Coronary artery (tissue), 2 donors: ENCODE results near the gene MTHFD1L.
A peak's percentile ranks its signal among the peaks of the same experiment; 100 is the strongest.

Experiments
- DNase-seq: peaks from one replicate; pipeline ENCODE4 v3.0.0-alpha.2; 2017; ENCODE audit warnings: low spot score
- H3K27ac ChIP-seq, 2 donors: fragments of 200-600 bp; sonication (generic); one replicate each; pipeline ENCODE4 v1.5.1; 2016 to 2019
- H3K4me3 ChIP-seq: fragments of 200-600 bp; sonication (generic); 2 replicates; pipeline ENCODE4 v1.5.1; 2016; ENCODE audit warnings: mild to moderate bottlenecking, moderate library complexity
- TF ChIP-seq, protein P1 (sequence below): fragments of 200-600 bp; sonication (generic); IDR thresholded peaks from one replicate; pipeline ENCODE4 v1.5.1; 2019; ENCODE audit warnings: antibody characterized with exemption

The MTHFD1L gene

DNA sequence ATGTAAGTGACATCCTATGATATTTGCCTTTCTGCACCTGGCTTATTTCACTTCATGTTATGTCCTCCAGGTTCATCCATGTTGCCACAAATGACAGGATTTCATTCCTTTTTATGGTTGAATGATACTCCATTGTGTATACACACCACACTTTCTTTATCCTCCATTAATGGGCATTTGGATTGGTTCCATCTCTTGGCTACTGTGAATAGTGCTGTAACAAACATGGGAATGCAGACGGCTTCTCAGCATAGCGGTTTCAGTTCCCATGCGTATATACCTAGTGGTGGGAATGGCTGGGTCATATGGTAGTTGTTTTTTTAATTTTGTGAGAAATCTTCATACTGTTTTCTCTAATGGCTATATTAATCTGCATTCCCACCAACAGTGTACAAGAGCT, 14.8 kb downstream of the MTHFD1L start:
- TF ChIP-seq, protein P1, sequence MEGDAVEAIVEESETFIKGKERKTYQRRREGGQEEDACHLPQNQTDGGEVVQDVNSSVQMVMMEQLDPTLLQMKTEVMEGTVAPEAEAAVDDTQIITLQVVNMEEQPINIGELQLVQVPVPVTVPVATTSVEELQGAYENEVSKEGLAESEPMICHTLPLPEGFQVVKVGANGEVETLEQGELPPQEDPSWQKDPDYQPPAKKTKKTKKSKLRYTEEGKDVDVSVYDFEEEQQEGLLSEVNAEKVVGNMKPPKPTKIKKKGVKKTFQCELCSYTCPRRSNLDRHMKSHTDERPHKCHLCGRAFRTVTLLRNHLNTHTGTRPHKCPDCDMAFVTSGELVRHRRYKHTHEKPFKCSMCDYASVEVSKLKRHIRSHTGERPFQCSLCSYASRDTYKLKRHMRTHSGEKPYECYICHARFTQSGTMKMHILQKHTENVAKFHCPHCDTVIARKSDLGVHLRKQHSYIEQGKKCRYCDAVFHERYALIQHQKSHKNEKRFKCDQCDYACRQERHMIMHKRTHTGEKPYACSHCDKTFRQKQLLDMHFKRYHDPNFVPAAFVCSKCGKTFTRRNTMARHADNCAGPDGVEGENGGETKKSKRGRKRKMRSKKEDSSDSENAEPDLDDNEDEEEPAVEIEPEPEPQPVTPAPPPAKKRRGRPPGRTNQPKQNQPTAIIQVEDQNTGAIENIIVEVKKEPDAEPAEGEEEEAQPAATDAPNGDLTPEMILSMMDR, result no peak
- Histone ChIP-seq H3K4me3 (no peak overlapping the region), H3K27ac (peak overlapping the region; percentile 88 to 93)
- no peak for DNase-seq

DNA sequence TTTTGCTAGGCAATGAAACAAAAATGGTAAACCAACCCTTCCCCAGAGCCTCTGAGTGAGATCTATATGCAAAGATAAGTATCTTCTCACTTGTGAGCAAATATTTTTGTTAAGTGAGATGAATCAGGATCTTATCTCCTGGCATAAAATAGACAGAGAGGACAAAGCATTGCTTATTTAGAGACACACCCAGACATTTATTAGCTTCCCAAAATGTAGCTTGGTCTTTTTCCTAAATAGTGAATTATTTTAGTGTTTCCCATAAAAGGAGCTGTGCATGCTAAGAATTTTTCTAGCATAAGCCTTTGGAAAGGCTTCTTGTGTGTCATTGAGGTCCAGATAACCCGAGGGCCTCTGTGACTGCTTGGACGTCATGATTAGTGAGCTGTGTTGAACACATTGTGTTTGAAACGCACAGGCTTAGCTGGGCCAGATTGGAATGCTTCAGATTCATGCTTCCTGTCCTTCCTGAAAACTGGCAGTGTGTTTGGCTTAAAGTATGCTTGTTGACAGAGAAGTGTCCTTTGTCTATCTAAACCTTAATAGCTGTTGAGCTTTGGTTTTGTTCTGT, 16.5 kb downstream of the MTHFD1L start:
- TF ChIP-seq, protein P1, result no peak
- no peak overlapping the region for H3K4me3 ChIP-seq
- peak overlapping the region; percentile 88 to 93 for H3K27ac ChIP-seq
- DNase-seq, result peak; percentile 93

DNA sequence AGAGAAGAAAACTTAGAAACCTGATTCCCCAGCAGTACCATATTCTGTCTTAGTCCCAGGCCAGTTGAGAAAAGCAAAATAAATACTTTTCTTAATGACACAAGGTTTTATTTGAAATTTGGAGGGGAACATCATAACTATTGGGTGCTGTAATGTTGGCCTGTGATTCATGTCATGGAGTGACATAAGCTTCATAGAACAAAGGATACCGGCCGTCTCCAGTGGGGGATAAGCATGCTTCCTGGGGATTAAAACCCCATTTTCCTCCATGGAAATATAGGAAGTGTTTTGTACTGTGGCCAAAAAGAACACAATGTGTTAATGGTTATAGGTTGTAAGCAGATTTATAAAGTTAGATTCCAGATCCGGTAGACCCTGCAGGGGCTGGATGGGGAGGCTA, 18.0 kb downstream of the MTHFD1L start:
- H3K27ac ChIP-seq, result peak overlapping the region; percentile 88 to 93
- DNase-seq, result no peak
- H3K4me3 ChIP-seq, result no peak overlapping the region
- TF ChIP-seq, protein P1, result no peak

DNA sequence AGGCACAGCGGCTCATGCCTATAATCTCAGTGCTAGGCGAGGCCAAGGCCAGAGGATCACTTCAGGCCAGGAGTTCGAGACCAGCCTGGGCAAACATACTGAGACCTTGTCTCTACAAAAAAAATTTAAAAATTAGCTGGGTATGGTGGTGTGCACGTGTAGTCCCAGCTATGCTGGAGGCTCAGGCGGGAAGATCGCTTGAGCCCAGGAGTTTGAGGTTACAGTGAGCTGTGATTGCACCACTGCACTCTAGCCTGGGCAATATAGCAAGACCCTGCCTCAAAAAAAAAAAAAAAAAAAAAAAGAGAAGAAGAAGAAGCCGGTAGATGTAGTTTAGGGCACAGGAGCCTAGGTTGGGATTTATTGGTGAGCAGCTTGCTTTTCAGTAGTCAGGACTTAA, 20.7 kb downstream of the MTHFD1L start:
- DNase-seq, result no peak
- TF ChIP-seq, protein P1, result no peak
- Histone ChIP-seq H3K4me3 (no peak overlapping the region), H3K27ac (peak overlapping the region; percentile 60 to 83)

DNA sequence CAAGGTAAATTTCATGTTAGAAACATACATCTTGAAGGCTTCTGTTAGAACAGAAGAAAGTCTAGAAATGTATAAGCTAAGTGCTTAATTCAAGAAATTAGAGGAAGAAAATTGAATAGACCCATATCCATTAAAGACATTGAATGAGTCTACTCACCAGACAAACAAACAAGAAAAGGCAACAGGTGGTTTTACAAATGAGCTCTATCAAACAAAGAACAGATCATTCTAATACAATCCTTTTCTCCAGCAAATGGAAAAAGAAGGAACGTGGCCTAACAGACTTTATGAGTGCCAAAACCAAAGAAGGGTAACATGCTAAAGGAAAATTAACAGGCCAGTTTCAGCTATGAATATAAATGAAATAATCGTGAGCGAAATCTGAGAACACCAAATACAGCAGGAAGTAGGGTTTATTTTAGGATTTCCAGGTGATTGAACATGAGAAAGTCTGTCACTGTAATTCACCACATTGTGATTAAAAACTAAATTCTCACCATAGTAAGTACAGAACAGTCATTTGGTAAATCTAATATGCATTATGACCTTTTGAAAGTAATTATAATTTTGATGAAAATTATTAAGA, 22.6 kb downstream of the MTHFD1L start:
- H3K4me3 ChIP-seq, result no peak overlapping the region
- DNase-seq, result no peak
- H3K27ac ChIP-seq, result peak overlapping the region; percentile 60 to 83
- TF ChIP-seq, protein P1, result no peak

DNA sequence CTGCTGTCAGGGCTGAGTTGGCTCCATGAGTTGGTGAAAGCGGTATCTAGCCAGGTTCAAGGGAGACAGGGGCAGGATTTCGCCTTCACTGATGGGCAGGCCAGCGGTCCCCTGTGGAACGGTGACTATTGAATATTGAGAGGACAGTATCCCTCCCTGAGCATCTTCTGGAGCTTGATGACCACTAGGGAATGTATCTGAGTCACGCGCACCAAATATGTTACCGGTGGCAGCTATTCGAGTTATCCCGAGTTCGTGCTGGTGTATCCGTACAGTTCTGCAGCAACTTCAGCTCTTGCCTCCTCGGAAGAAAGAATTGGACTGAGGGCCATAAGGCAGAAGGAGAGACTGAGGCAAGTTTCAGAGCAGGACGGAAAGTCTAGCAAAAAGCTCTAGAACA, 24.8 kb downstream of the MTHFD1L start:
- TF ChIP-seq, protein P1, result no peak
- DNase-seq, result no peak
- peak overlapping the region; percentile 41 to 67 for H3K27ac ChIP-seq
- no peak overlapping the region for H3K4me3 ChIP-seq

DNA sequence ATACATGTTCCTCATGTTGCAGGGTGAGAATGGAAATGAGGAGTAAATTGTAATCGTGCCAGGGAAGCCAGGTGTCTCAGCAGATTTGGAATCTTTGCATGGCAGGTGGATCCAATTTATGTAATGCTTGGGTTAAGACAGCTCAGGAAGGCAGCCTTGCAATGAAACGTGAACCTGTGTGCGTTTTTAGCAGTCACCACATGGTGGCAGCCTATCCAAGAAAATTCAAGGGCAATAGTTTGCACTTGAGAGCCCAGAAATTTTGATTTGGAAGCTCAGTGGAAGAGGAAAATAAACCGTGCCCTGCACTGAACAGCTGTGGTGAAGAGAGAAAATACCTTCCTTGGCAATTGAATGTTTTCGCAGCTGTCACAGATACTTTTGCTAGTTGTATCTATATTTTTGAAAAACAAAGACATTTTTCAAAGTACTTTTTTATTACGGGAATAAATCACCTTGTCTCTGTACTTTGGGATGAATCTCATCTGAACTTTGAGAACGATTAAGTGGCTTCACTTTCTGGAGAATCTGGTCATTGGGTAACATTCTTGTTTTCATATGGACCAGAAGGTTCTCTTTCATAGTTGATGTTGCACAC, 26.5 kb downstream of the MTHFD1L start:
- Histone ChIP-seq H3K27ac (peak overlapping the region; percentile 4 to 71), H3K4me3 (no peak overlapping the region)
- TF ChIP-seq, protein P1, result peak; percentile 71
- DNase-seq, result no peak
